B cell (primary cell): ENCODE measurements around the gene ARIH2. TPM values are rescaled to one million over a fixed set of nuclear protein-coding genes. Genes with fewer than 3 reads are reported as not detected.

ENCODE experiments used
- ATAC-seq: fragments of 200-7000 bp; cut with Tn5 transposase; one replicate; pipeline ENCODE4 v1.10.0; 2021; ENCODE audit warnings: low read depth, mild to moderate bottlenecking, moderate number of reproducible peaks, moderate library complexity
- CTCF ChIA-PET: fragments of 350-600 bp; sonication (Branson Sonifier 250); formaldehyde crosslinking; loops from one replicate; lab custom pipeline; 2021; ENCODE audit warnings: antibody characterized with exemption, inconsistent platforms; lab: Charles Lee
- POLR2A ChIA-PET: fragments of 350-600 bp; sonication (Branson Sonifier 250); formaldehyde crosslinking; loops from one replicate; lab custom pipeline; 2021; ENCODE audit warnings: antibody characterized with exemption; lab: Charles Lee
- DNase-seq: peaks from one replicate; pipeline ENCODE4 v3.0.0; 2013
- H2AFZ ChIP-seq: 2 replicates; pipeline ENCODE4 v1.6.1; 2012; ENCODE audit warnings: mild to moderate bottlenecking, low read depth, low read length; ENCODE audit not compliant: insufficient read depth, poor library complexity, severe bottlenecking
- H3K27ac ChIP-seq, 2 donors: 1 replicate in 1 of 2; 2 replicates in 1 of 2; pipeline ENCODE4 v1.5.1; 2012 to 2013; ENCODE audit warnings: low read length in 2 of 2, mild to moderate bottlenecking in 2 of 2, moderate library complexity in 1 of 2
- H3K27me3 ChIP-seq, 4 experiments: fragments of 200-600 bp in 1 of 4; sonication (generic) in 1 of 4; replicated peaks in 1 of 4; 1 replicate in 2 of 4; 2 replicates in 2 of 4; pipeline versions ENCODE4 v1.6.1 to v1.7.0; 2013 to 2016; ENCODE audit warnings: low read length in 3 of 4, mild to moderate bottlenecking in 2 of 4, mixed read lengths in 1 of 4, moderate library complexity in 1 of 4; ENCODE audit not compliant: insufficient read depth in 4 of 4, control insufficient read depth in 3 of 4; ENCODE audit errors: control extremely low read depth in 1 of 4
- H3K36me3 ChIP-seq, 2 experiments: replicated peaks in 1 of 2; 1 replicate in 1 of 2; 2 replicates in 1 of 2; pipeline versions ENCODE4 v1.6.1 to v1.7.1; 2013; ENCODE audit warnings: low read length in 1 of 2; ENCODE audit not compliant: insufficient read depth in 2 of 2, control insufficient read depth in 1 of 2; ENCODE audit errors: control extremely low read depth in 1 of 2, extremely low read depth in 1 of 2
- H3K4me1 ChIP-seq, 2 donors: fragments of 200-600 bp in 1 of 2; sonication (generic) in 1 of 2; 1 replicate in 1 of 2; 2 replicates in 1 of 2; pipeline versions ENCODE4 v1.5.1 to v1.6.1; 2013 to 2017; ENCODE audit warnings: low read length in 2 of 2; ENCODE audit not compliant: control insufficient read depth in 2 of 2, insufficient read depth in 2 of 2
- H3K4me2 ChIP-seq: replicated peaks from 2 replicates; pipeline ENCODE3; 2012; ENCODE audit warnings: mild to moderate bottlenecking, low read depth, low read length; ENCODE audit not compliant: poor library complexity, severe bottlenecking
- H3K4me3 ChIP-seq, 5 experiments: fragments of 200-600 bp in 1 of 5; sonication (generic) in 1 of 5; 1 replicate in 3 of 5; 2 replicates in 2 of 5; pipeline versions ENCODE4 v1.5.1 to v1.7.0; 2011 to 2016; ENCODE audit warnings: low read length in 4 of 5, mild to moderate bottlenecking in 4 of 5, low read depth in 2 of 5, control low read depth in 1 of 5, moderate library complexity in 1 of 5; ENCODE audit not compliant: insufficient read depth in 1 of 5; ENCODE audit errors: control extremely low read depth in 1 of 5, extremely low read depth in 1 of 5
- H3K79me2 ChIP-seq: fragments of 200-600 bp; sonication (generic); one replicate; pipeline ENCODE4 v1.6.0; 2016; ENCODE audit warnings: low read length; ENCODE audit not compliant: control insufficient read depth, insufficient read depth
- H3K9ac ChIP-seq: fragments of 200-600 bp; sonication (generic); 2 replicates; pipeline ENCODE4 v1.6.1; 2017; ENCODE audit warnings: mild to moderate bottlenecking, low read length, moderate library complexity
- H3K9me3 ChIP-seq, 3 donors: one replicate each; pipeline versions ENCODE4 v1.6.1 to v1.7.1; 2013; ENCODE audit warnings: low read length in 2 of 3; ENCODE audit not compliant: control insufficient read depth in 2 of 3, insufficient read depth in 1 of 3; ENCODE audit errors: control extremely low read depth in 1 of 3
- H4K20me1 ChIP-seq: 2 replicates; pipeline ENCODE4 v1.6.0; 2012; ENCODE audit warnings: mild to moderate bottlenecking, low read length; ENCODE audit not compliant: insufficient read depth, control insufficient read depth, poor library complexity, severe bottlenecking
- H3K27ac Mint-ChIP-seq: one replicate; pipeline ENCODE4 v1.8.0; 2021; ENCODE audit warnings: mixed read lengths
- H3K27me3 Mint-ChIP-seq: one replicate; pipeline ENCODE4 v1.8.0; 2021; ENCODE audit warnings: mixed read lengths
- H3K4me1 Mint-ChIP-seq: one replicate; pipeline ENCODE4 v1.8.0; 2021; ENCODE audit warnings: mixed read lengths
- H3K4me3 Mint-ChIP-seq: one replicate; pipeline ENCODE4 v1.8.0; 2021; ENCODE audit warnings: mixed read lengths
- H3K9me3 Mint-ChIP-seq: one replicate; pipeline ENCODE4 v1.8.0; 2022; ENCODE audit warnings: mixed read lengths; ENCODE audit not compliant: insufficient read depth
- EZH2 ChIP-seq: IDR thresholded peaks from 2 replicates; pipeline ENCODE4 v1.6.1; 2012; ENCODE audit warnings: borderline replicate concordance, low read depth, mild to moderate bottlenecking, moderate library complexity, low read length; ENCODE audit not compliant: insufficient read depth, poor library complexity, severe bottlenecking
- WGBS: methylation state at CpG from one replicate; pipeline ENCODE4 v1.1.5; 2013; ENCODE audit warnings: missing lambda C conversion rate; ENCODE audit not compliant: insufficient coverage; 5-methylcytosine and 5-hydroxymethylcytosine counted together
- intact Hi-C: fragments of 100-400 bp; cut with micrococcal nuclease; formaldehyde crosslinking; loops from one replicate; pipeline ENCODE4 v1.10.0; 2022
- polyA plus RNA-seq: library from polyadenylated mRNA; depleted of rRNA; stranded (reverse); fragments of >200 nt; gene quantifications from 2 replicates; pipeline ENCODE4 v1.2.3, GENCODE V29; 2012
- total RNA-seq, 2 donors: library from RNA; stranded (reverse); fragments of 120-200 nt in 1 of 2; gene quantifications; 1 replicate in 1 of 2; 2 replicates in 1 of 2; pipeline versions ENCODE4 v1.2.3 to v1.2.4, GENCODE V29; 2013 to 2022
- TF ChIP-seq, protein P1 (sequence below): fragments of 200-600 bp; IDR thresholded peaks from one replicate; pipeline ENCODE4 v1.8.0; 2022; ENCODE audit warnings: antibody characterized with exemption, mild to moderate bottlenecking

ARIH2 gene
- total and polyA plus RNA-seq, 2 donors (not counting 1 experiment from before 2014, with no cell fraction given) = 114 to 148 TPM

GRCh38 chr3:49017229-49017970 is 98.8 kb downstream of the ARIH2 start:
- TF ChIP-seq, protein P1, sequence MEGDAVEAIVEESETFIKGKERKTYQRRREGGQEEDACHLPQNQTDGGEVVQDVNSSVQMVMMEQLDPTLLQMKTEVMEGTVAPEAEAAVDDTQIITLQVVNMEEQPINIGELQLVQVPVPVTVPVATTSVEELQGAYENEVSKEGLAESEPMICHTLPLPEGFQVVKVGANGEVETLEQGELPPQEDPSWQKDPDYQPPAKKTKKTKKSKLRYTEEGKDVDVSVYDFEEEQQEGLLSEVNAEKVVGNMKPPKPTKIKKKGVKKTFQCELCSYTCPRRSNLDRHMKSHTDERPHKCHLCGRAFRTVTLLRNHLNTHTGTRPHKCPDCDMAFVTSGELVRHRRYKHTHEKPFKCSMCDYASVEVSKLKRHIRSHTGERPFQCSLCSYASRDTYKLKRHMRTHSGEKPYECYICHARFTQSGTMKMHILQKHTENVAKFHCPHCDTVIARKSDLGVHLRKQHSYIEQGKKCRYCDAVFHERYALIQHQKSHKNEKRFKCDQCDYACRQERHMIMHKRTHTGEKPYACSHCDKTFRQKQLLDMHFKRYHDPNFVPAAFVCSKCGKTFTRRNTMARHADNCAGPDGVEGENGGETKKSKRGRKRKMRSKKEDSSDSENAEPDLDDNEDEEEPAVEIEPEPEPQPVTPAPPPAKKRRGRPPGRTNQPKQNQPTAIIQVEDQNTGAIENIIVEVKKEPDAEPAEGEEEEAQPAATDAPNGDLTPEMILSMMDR = no peak
- no peak for TF ChIP-seq EZH2
- peak overlapping the region; percentile 77 for H3K27ac Mint-ChIP-seq
- H3K79me2 ChIP-seq = peaks cover 38% of the 10 kb centered on the region

More at GRCh38 chr3:49017229-49017970, 98.8 kb downstream of the ARIH2 start:
- Histone ChIP-seq H3K4me2 (peak overlapping the region; percentile 91), H3K9ac (peak overlapping the region; percentile 82), H2AFZ (peak overlapping the region; percentile 87), H3K27me3 (no peaks in the 10 kb centered on the region), H3K4me1 (peaks cover 24 to 34% of the 10 kb centered on the region in 2 donors), H3K27ac (peak overlapping the region; percentile 27 to 73), H4K20me1 (peaks cover 34% of the 10 kb centered on the region), H3K9me3 (no peaks in the 10 kb centered on the region), H3K36me3 (peaks cover 1 to 32% of the 10 kb centered on the region in 2 experiments), H3K4me3 (peak overlapping the region; percentile 70 to 89 (median 82))
- intact Hi-C loops = no loop called here
- no peaks in the 10 kb centered on the region for H3K27me3 Mint-ChIP-seq
- H3K4me1 Mint-ChIP-seq = peaks cover 44% of the 10 kb centered on the region
- H3K4me3 Mint-ChIP-seq = peak overlapping the region; percentile 93
- WGBS = 9% methylated on average over 22 of the region's 23 CpGs
- H3K9me3 Mint-ChIP-seq = no peaks in the 10 kb centered on the region
- ATAC-seq (no peak), DNase-seq (peak; percentile 37)
- POLR2A ChIA-PET = interaction anchor here (0.6 to 6.4 kb wide), 7 partner anchors 8 to 1072 kb away, joined by 3 to 116 read pairs (median 4); partner anchors contain the start of genes QRICH1, RBM5, USP19 and WDR6
- CTCF ChIA-PET = interaction anchor here (1.2 to 2.2 kb wide), 6 partner anchors 8 to 31 kb away, joined by 4 to 13 read pairs (median 6); partner anchors contain the start of genes IMPDH2, P4HTM and WDR6
